H1 (cell line): ENCODE data around the gene OR2Z1. TPM values are rescaled to one million over a fixed set of nuclear protein-coding genes. Genes with fewer than 3 reads are reported as not detected.

Source experiments
- CBX5 ChIP-seq: fragments of 300-800, 300-1000 bp; sonication (generic); IDR thresholded peaks from 2 replicates; pipeline ENCODE4 v1.7.1; 2016; ENCODE audit warnings: antibody characterized with exemption, low read length, low read depth
- CEBPB ChIP-seq: IDR thresholded peaks from 2 replicates; pipeline ENCODE4 v1.6.1; 2012; ENCODE audit warnings: low read depth, low read length
- CHD1 ChIP-seq: IDR thresholded peaks from 2 replicates; pipeline ENCODE4 v1.6.1; 2012; ENCODE audit warnings: low read depth, low read length, improper control_type of control experiment
- CTCF ChIP-seq, 3 experiments: IDR thresholded peaks; 1 replicate in 2 of 3; 2 replicates in 1 of 3; pipeline versions ENCODE4 v1.5.1 to v1.6.1; 2011; ENCODE audit warnings: low read length in 3 of 3, mild to moderate bottlenecking in 3 of 3, inconsistent platforms in 2 of 3, low read depth in 1 of 3, moderate library complexity in 1 of 3; ENCODE audit not compliant: insufficient read depth in 1 of 3; ENCODE audit errors: control extremely low read depth in 1 of 3
- E2F6 ChIP-seq: IDR thresholded peaks from 2 replicates; pipeline ENCODE4 v1.6.1; 2012; ENCODE audit warnings: inconsistent platforms
- NRF1 ChIP-seq: IDR thresholded peaks from 2 replicates; pipeline ENCODE4 v1.6.1; 2011; ENCODE audit warnings: mild to moderate bottlenecking, low read depth, low read length, improper control_type of control experiment
- POU5F1 ChIP-seq: IDR thresholded peaks from 2 replicates; pipeline ENCODE4 v1.6.1; 2011; ENCODE audit warnings: low read depth, mild to moderate bottlenecking, low read length, moderate library complexity
- polyA plus RNA-seq, 7 experiments: library from polyadenylated mRNA; depleted of rRNA in 3 of 7; stranded (reverse) in 5 of 7; unstranded in 2 of 7; fragments of >200 nt in 5 of 7; fragments of 200-250 nt in 2 of 7; gene quantifications; 1 replicate in 5 of 7; 2 replicates in 1 of 7; 4 replicates in 1 of 7; pipeline versions ENCODE4 v1.2.1 to v1.2.3, GENCODE V29; 2011 to 2013; ENCODE audit warnings: missing spikeins in 2 of 7, mixed read lengths in 2 of 7
- total RNA-seq: library from RNA; stranded (reverse); fragmentation: NEBNext Ultra II Directional; extraction: Animal tissue kit (Norgen Biotek cat#: 25700); gene quantifications from 2 replicates; pipeline ENCODE4 v1.2.1, GENCODE V29; 2021

OR2Z1 gene
- total and polyA plus RNA-seq, 2 of the 8 experiments (the other 6 are each of a cell fraction or from before 2014, with no cell fraction given), result not detected

- no peak for TF ChIP-seq NRF1
- no peak for TF ChIP-seq CHD1
- TF ChIP-seq POU5F1, result no peak
- no peak for TF ChIP-seq CTCF (IDR thresholded peaks at IDR 0.05; ENCODE audit: control extremely low read depth in 1 of 3, insufficient read depth in 1 of 3, low read depth in 1 of 3, low read length in 3 of 3)
- no peak for TF ChIP-seq CBX5
- TF ChIP-seq CEBPB, result no peak
- TF ChIP-seq E2F6, result no peak
These were observed 37.2 kb upstream of the OR2Z1 start (continued) for GRCh38 chr19:8684001-8684902.
